ENCODE data around the gene GNL2. TPM values are rescaled to one million over a fixed set of nuclear protein-coding genes. Genes with fewer than 3 reads are reported as not detected.
A peak's percentile ranks its signal among the peaks of the same experiment; 100 is the strongest.

The GNL2 gene
- total RNA-seq (10 to 100 TPM; 43.4 to 44.5 TPM), total RNA-seq (40.7 to 357 (median 68.4) reads per million in 172 experiments)
- polyA plus RNA-seq (2013, experiment 1 of 2) = 37.2 TPM
- polyA plus RNA-seq (2013, experiment 2 of 2) = 38.6 TPM

- H3K36me3 ChIP-seq (ENCODE audit: insufficient read depth, low read length) = peaks cover 27% of the 10 kb centered on the region
- CTCF ChIA-PET = interaction anchor here (0.6 to 1.8 kb wide), 5 partner anchors 81 to 1320 kb away, joined by 3 to 9 read pairs (median 3); partner anchors contain the start of genes CDCA8 and MEAF6
- no peaks in the 10 kb centered on the region for H3K9me3 Mint-ChIP-seq
- peak within 1 kb of the TSS; percentile 93 for H3K27ac Mint-ChIP-seq
- peaks cover 34% of the 10 kb centered on the region for H3K4me1 Mint-ChIP-seq (ENCODE audit: low read depth)
- peak; percentile 88 to 99 (median 96) for DNase-seq
- peak; percentile 93 for ATAC-seq (ENCODE audit: poor library complexity)
- no peaks in the 10 kb centered on the region for H3K27me3 ChIP-seq (ENCODE audit: control insufficient read depth in 1 of 2, insufficient read depth in 2 of 2, low read length in 2 of 2)
- intact Hi-C loops (cut with DNase I, micrococcal nuclease) = loop anchor here (1.0 to 5.0 kb wide), 6 partner anchors 41 to 262 kb away; partner anchors contain the start of genes MTF1 (in 2 of the 2), SNIP1 (in 2 of the 2), C1orf122 (in 1 of the 2) and MEAF6 (in 1 of the 2)
- H3K27ac ChIP-seq (ENCODE audit: low read depth in 1 of 2, low read length in 2 of 2) = peak within 1 kb of the TSS; percentile 75 to 90
- POLR2A ChIA-PET = interaction anchor here (0.6 to 1.4 kb wide), 8 partner anchors 9 to 241 kb away, joined by 3 to 12 read pairs (median 4); partner anchors contain the start of gene SNIP1
- no peak for TF ChIP-seq CTCF (IDR thresholded peaks at IDR 0.05)
- H3K4me3 ChIP-seq (ENCODE audit: low read length) = peak within 1 kb of the TSS; percentile 93
- H3K36me3 Mint-ChIP-seq (ENCODE audit: low read depth) = peaks cover 44% of the 10 kb centered on the region
- H3K27me3 Mint-ChIP-seq = no peaks in the 10 kb centered on the region
- no peaks in the 10 kb centered on the region for H3K9me3 ChIP-seq (ENCODE audit: control insufficient read depth in 1 of 2, insufficient read depth in 1 of 2, low read length in 2 of 2)
- H3K4me1 ChIP-seq (ENCODE audit: insufficient read depth, low read length) = peaks cover 22% of the 10 kb centered on the region
- H3K4me3 Mint-ChIP-seq = peak within 1 kb of the TSS; percentile 97
These were observed at the start of gene GNL2 for GRCh38 chr1:37595440-37596181. GNL2 (minus strand) TSS chr1:37595937; CDS start chr1:37595822, 115 bp downstream.

DNA sequence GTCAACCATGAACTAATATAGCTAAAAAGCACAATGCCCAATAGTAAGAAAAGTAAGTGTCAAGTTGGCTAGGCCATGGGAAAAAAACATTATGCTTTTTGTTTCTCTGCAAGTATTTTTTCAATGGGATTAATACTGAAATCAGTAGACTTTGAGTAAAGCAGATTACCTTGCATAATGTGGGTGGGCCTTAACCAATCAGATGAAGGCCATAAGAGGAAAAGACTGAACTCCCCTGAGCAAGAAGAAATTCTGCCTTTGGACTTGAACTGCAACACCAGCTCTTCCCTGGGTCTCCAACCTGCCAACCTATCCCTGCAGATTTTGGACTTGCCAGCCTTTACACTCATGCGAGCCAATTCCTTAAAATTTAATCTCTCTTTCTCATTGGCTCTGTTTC lies 45.3 kb upstream of the GNL2 start:
- Mint-ChIP-seq H3K4me3 (no peak overlapping the region), H3K36me3 (ENCODE audit: low read depth) (no peaks in the 10 kb centered on the region), H3K4me1 (ENCODE audit: low read depth) (no peaks in the 10 kb centered on the region), H3K27ac (no peak overlapping the region), H3K27me3 (peaks cover 21% of the 10 kb centered on the region), H3K9me3 (no peaks in the 10 kb centered on the region)
- Histone ChIP-seq H3K27ac (ENCODE audit: low read depth in 1 of 2, low read length in 2 of 2) (no peak overlapping the region), H3K27me3 (ENCODE audit: control insufficient read depth in 1 of 2, insufficient read depth in 2 of 2, low read length in 2 of 2) (peaks cover 9 to 29% of the 10 kb centered on the region in 2 experiments), H3K4me1 (ENCODE audit: insufficient read depth, low read length) (no peaks in the 10 kb centered on the region), H3K9me3 (ENCODE audit: control insufficient read depth in 1 of 2, insufficient read depth in 1 of 2, low read length in 2 of 2) (peaks cover 9 to 11% of the 10 kb centered on the region in 2 experiments), H3K36me3 (ENCODE audit: insufficient read depth, low read length) (no peaks in the 10 kb centered on the region), H3K4me3 (ENCODE audit: low read length) (no peak overlapping the region)
- no peak for TF ChIP-seq CTCF (IDR thresholded peaks at IDR 0.05)
- ChIA-PET POLR2A (no interaction called here), CTCF (no interaction called here)
- DNase-seq = no peak
- no peak for ATAC-seq (ENCODE audit: poor library complexity)
- intact Hi-C loops (cut with DNase I, micrococcal nuclease) = no loop called here

GRCh38 chr1:37636435-37636834 lies 40.7 kb upstream of the GNL2 start:
- Histone ChIP-seq H3K27ac (ENCODE audit: low read depth in 1 of 2, low read length in 2 of 2) (no peak overlapping the region), H3K27me3 (ENCODE audit: control insufficient read depth in 1 of 2, insufficient read depth in 2 of 2, low read length in 2 of 2) (peaks cover 43 to 72% of the 10 kb centered on the region in 2 experiments), H3K4me1 (ENCODE audit: insufficient read depth, low read length) (peaks cover 19% of the 10 kb centered on the region), H3K36me3 (ENCODE audit: insufficient read depth, low read length) (no peaks in the 10 kb centered on the region), H3K4me3 (ENCODE audit: low read length) (no peak overlapping the region), H3K9me3 (ENCODE audit: control insufficient read depth in 1 of 2, insufficient read depth in 1 of 2, low read length in 2 of 2) (peaks cover 7% of the 10 kb centered on the region in 2 experiments)
- TF ChIP-seq CTCF (IDR thresholded peaks at IDR 0.05) = no peak
- ATAC-seq (ENCODE audit: poor library complexity) (no peak), DNase-seq (no peak)
- intact Hi-C loops (cut with DNase I, micrococcal nuclease) = no loop called here
- no peak overlapping the region for H3K27ac Mint-ChIP-seq
- H3K27me3 Mint-ChIP-seq = peaks cover 51% of the 10 kb centered on the region
- H3K4me1 Mint-ChIP-seq (ENCODE audit: low read depth) = peaks cover 5% of the 10 kb centered on the region
- H3K4me3 Mint-ChIP-seq = no peak overlapping the region
- no peaks in the 10 kb centered on the region for H3K9me3 Mint-ChIP-seq
- ChIA-PET POLR2A (no interaction called here), CTCF (no interaction called here)
- no peaks in the 10 kb centered on the region for H3K36me3 Mint-ChIP-seq (ENCODE audit: low read depth)
